GM12891 (cell line): Measurements from ENCODE around the gene TRIO.

ENCODE experiments used
- POLR2A ChIP-seq: IDR thresholded peaks from 2 replicates; pipeline ENCODE4 v1.6.1; 2011; ENCODE audit warnings: low read depth, low read length, control low read depth
- POLR2AphosphoS5 ChIP-seq: IDR thresholded peaks from 2 replicates; pipeline ENCODE4 v1.6.1; 2011; ENCODE audit warnings: low read depth, low read length, control low read depth
- POU2F2 ChIP-seq: IDR thresholded peaks from 2 replicates; pipeline ENCODE4 v1.6.1; 2011; ENCODE audit warnings: low read depth, mild to moderate bottlenecking, control low read depth, low read length, moderate library complexity
- TAF1 ChIP-seq: IDR thresholded peaks from 2 replicates; pipeline ENCODE4 v1.6.1; 2011; ENCODE audit warnings: low read depth, low read length, control low read depth

DNA sequence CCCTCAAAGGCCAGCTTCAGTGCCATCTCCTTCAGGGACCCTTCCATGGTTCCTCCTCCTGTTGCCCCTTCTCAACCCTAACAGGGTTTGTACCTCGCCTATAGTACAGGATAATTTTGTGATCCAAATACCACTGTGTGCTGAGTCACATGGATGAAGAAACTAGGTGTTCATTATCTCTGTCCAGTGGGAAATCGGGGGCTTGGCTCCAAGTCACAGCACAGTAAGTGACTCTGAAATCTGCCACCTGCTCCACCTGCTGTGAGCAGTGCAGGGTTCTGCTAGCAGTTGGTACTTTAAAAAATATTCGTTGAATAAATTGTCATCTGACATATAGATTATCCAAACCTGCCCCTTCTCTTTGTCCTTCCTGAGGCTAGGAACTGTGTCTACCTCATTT lies 315.3 kb downstream of the TRIO start:
- TF ChIP-seq POLR2AphosphoS5 (no peak), POLR2A (no peak), TAF1 (no peak), POU2F2 (no peak)
